WTC11 (cell line): ENCODE measurements around the gene LBHD2. TPM values are rescaled to one million over a fixed set of nuclear protein-coding genes. Genes with fewer than 3 reads are reported as not detected.
"Not testable (repeated sequence)": the region's sequence is repeated elsewhere in the genome, so short reads cannot be mapped to it uniquely, and the experiment has no call there.

Experiments used
- ATAC-seq: fragments of 200-7000 bp; cut with Tn5 transposase; 2 replicates; pipeline ENCODE4 v1.10.0; 2021; ENCODE audit warnings: mild to moderate bottlenecking, moderate library complexity
- CTCF ChIA-PET: fragments of 300-600 bp; sonication (Branson Sonifier 250); formaldehyde crosslinking; loops from one replicate; lab custom pipeline; 2021; ENCODE audit warnings: antibody characterized with exemption; lab: Charles Lee
- POLR2A ChIA-PET: fragments of 350-600 bp; sonication (Branson Sonifier 250); formaldehyde crosslinking; loops from one replicate; lab custom pipeline; 2021; ENCODE audit warnings: antibody characterized with exemption; lab: Charles Lee
- DNase-seq: peaks from one replicate; pipeline ENCODE4 v3.0.0; 2021; ENCODE audit warnings: low spot score
- H3K27ac Mint-ChIP-seq: 2 replicates; pipeline ENCODE4 v1.8.0; 2021; ENCODE audit warnings: mixed read lengths
- H3K27me3 Mint-ChIP-seq: 2 replicates; pipeline ENCODE4 v1.8.0; 2021; ENCODE audit warnings: low read depth, mild to moderate bottlenecking, moderate library complexity, mixed read lengths
- H3K36me3 Mint-ChIP-seq: 2 replicates; pipeline ENCODE4 v1.8.0; 2021; ENCODE audit warnings: mixed read lengths
- H3K4me1 Mint-ChIP-seq: 2 replicates; pipeline ENCODE4 v1.8.0; 2022; ENCODE audit warnings: mixed read lengths
- H3K4me3 Mint-ChIP-seq: 2 replicates; pipeline ENCODE4 v1.8.0; 2021; ENCODE audit warnings: mild to moderate bottlenecking, moderate library complexity, mixed read lengths
- H3K9me3 Mint-ChIP-seq: 2 replicates; pipeline ENCODE4 v1.8.0; 2021; ENCODE audit warnings: mixed read lengths
- ARID4B ChIP-seq: sonication (generic); formaldehyde crosslinking; IDR thresholded peaks from 2 replicates; pipeline ENCODE4 v1.8.0; 2023; ENCODE audit warnings: missing genetic modification reagents, mild to moderate bottlenecking, borderline replicate concordance
- ATF2 ChIP-seq: sonication (generic); formaldehyde crosslinking; IDR thresholded peaks from 2 replicates; pipeline ENCODE4 v1.8.1; 2022; ENCODE audit warnings: low read depth, missing genetic modification reagents, borderline replicate concordance
- E2F4 ChIP-seq: sonication (generic); formaldehyde crosslinking; IDR thresholded peaks from 2 replicates; pipeline ENCODE4 v1.8.1; 2022; ENCODE audit warnings: low read depth, mild to moderate bottlenecking, moderate library complexity, missing genetic modification reagents, borderline replicate concordance
- JUN ChIP-seq: sonication (generic); formaldehyde crosslinking; IDR thresholded peaks from 2 replicates; pipeline ENCODE4 v1.8.0; 2023; ENCODE audit warnings: mild to moderate bottlenecking, missing genetic modification reagents
- MYBL2 ChIP-seq: sonication (generic); formaldehyde crosslinking; IDR thresholded peaks from 2 replicates; pipeline ENCODE4 v1.8.1; 2023; ENCODE audit warnings: mild to moderate bottlenecking, moderate library complexity, missing genetic modification reagents
- NFYB ChIP-seq: sonication (generic); formaldehyde crosslinking; conservative IDR thresholded peaks from 2 replicates; pipeline ENCODE4 v1.8.0; 2022; ENCODE audit warnings: low read depth, missing genetic modification reagents
- NR2C2 ChIP-seq: sonication (generic); formaldehyde crosslinking; IDR thresholded peaks from 2 replicates; pipeline ENCODE4 v1.8.0; 2022; ENCODE audit warnings: mild to moderate bottlenecking, missing genetic modification reagents
- NR3C1 ChIP-seq: sonication (generic); formaldehyde crosslinking; conservative IDR thresholded peaks from 2 replicates; pipeline ENCODE4 v1.8.1; 2023; ENCODE audit warnings: low read depth, mild to moderate bottlenecking, missing genetic modification reagents
- RELA ChIP-seq: sonication (generic); formaldehyde crosslinking; IDR thresholded peaks from 2 replicates; pipeline ENCODE4 v1.8.1; 2022; ENCODE audit warnings: missing genetic modification reagents, mild to moderate bottlenecking, borderline replicate concordance
- RORB ChIP-seq: fragments of 250-450 bp; sonication (Bioruptor Pico); IDR thresholded peaks from 2 replicates; pipeline ENCODE4 v1.9.0; 2021; ENCODE audit warnings: mild to moderate bottlenecking
- SOX15 ChIP-seq: fragments of 250-450 bp; sonication (Bioruptor Pico); IDR thresholded peaks from 2 replicates; pipeline ENCODE4 v1.9.0; 2021; ENCODE audit warnings: mild to moderate bottlenecking
- USF2 ChIP-seq: sonication (generic); formaldehyde crosslinking; IDR thresholded peaks from 2 replicates; pipeline ENCODE4 v1.8.1; 2023; ENCODE audit warnings: mild to moderate bottlenecking, missing genetic modification reagents, moderate library complexity
- ZNF121 ChIP-seq: sonication (generic); formaldehyde crosslinking; IDR thresholded peaks from 2 replicates; pipeline ENCODE4 v1.8.0; 2023; ENCODE audit warnings: missing genetic modification reagents
- ZNF219 ChIP-seq: sonication (generic); formaldehyde crosslinking; IDR thresholded peaks from 2 replicates; pipeline ENCODE4 v1.8.0; 2023; ENCODE audit warnings: missing genetic modification reagents, mild to moderate bottlenecking, borderline replicate concordance
- ZNF232 ChIP-seq: sonication (generic); formaldehyde crosslinking; IDR thresholded peaks from 2 replicates; pipeline ENCODE4 v1.8.0; 2022; ENCODE audit warnings: mild to moderate bottlenecking, missing genetic modification reagents
- ZNF396 ChIP-seq: fragments of 250-450 bp; sonication (Bioruptor Pico); IDR thresholded peaks from 2 replicates; pipeline ENCODE4 v1.8.0; 2021; ENCODE audit warnings: mild to moderate bottlenecking, moderate library complexity, borderline replicate concordance
- total RNA-seq: library from RNA; stranded (reverse); gene quantifications from 3 replicates; pipeline ENCODE4 v1.2.3, GENCODE V29; 2021

LBHD2 gene
- total RNA-seq, 1 experiment from 2014 or later = not detected

GRCh38 chr14:103117499-103117898 lies 33.5 kb downstream of the LBHD2 start:
- H3K36me3 Mint-ChIP-seq, H3K4me3 Mint-ChIP-seq, H3K27me3 Mint-ChIP-seq, H3K9me3 Mint-ChIP-seq, H3K27ac Mint-ChIP-seq, ATAC-seq, POLR2A ChIA-PET, DNase-seq, H3K4me1 Mint-ChIP-seq: not testable (repeated sequence)
- peak; percentile 67; the same call in 1 of the 2 replicates for TF ChIP-seq ZNF121 (CRISPR knock-in tag)
- CTCF ChIA-PET = interaction anchor here (0.7 to 3.1 kb wide), 3 partner anchors 9 to 68 kb away, joined by 5 to 27 read pairs (median 8); no protein-coding TSS in a partner anchor

GRCh38 chr14:103118018-103118662 lies 34.1 kb downstream of the LBHD2 start:
- H3K27ac Mint-ChIP-seq = no peak overlapping the region
- POLR2A ChIA-PET = interaction anchor here (0.6 kb wide), 1 partner anchor 982 kb away, joined by 3 read pairs; no protein-coding TSS in a partner anchor
- no peak for ATAC-seq
- TF ChIP-seq USF2 (CRISPR knock-in tag) (peak; percentile 51; the same call in 1 of the 2 replicates), NR3C1 (CRISPR knock-in tag) (no peak)
- no peak for DNase-seq
- H3K27me3 Mint-ChIP-seq = no peaks in the 10 kb centered on the region; the same call in 1 of the 2 replicates
- no peak overlapping the region for H3K4me3 Mint-ChIP-seq
- CTCF ChIA-PET = interaction anchor here (0.7 to 3.1 kb wide), 4 partner anchors 9 to 272 kb away, joined by 3 to 27 read pairs (median 6); no protein-coding TSS in a partner anchor
- H3K9me3 Mint-ChIP-seq = no peaks in the 10 kb centered on the region
- no peaks in the 10 kb centered on the region for H3K36me3 Mint-ChIP-seq
- H3K4me1 Mint-ChIP-seq = peaks cover 8% of the 10 kb centered on the region

- CTCF ChIA-PET = interaction anchor here (0.7 to 3.1 kb wide), 3 partner anchors 8 to 272 kb away, joined by 3 to 27 read pairs (median 8); no protein-coding TSS in a partner anchor
- no peak overlapping the region for H3K4me3 Mint-ChIP-seq
- H3K36me3 Mint-ChIP-seq = no peaks in the 10 kb centered on the region
- no peak for ATAC-seq
- no peak overlapping the region for H3K27ac Mint-ChIP-seq
- DNase-seq = no peak
- peaks cover 8% of the 10 kb centered on the region for H3K4me1 Mint-ChIP-seq
- no peaks in the 10 kb centered on the region for H3K9me3 Mint-ChIP-seq
- TF ChIP-seq MYBL2 (CRISPR knock-in tag) = no peak
- no peak for TF ChIP-seq ZNF396 (CRISPR knock-in tag)
- no peak for TF ChIP-seq ZNF232 (CRISPR knock-in tag)
- TF ChIP-seq E2F4 (CRISPR knock-in tag) = no peak
- no peak for TF ChIP-seq ZNF219 (CRISPR knock-in tag)
- no peak for TF ChIP-seq RELA (CRISPR knock-in tag)
- no peak for TF ChIP-seq NR2C2
- TF ChIP-seq ATF2 = no peak
- no peak for TF ChIP-seq SOX15 (CRISPR knock-in tag)
- no peak for TF ChIP-seq NFYB (CRISPR knock-in tag)
- TF ChIP-seq JUN (CRISPR knock-in tag) = no peak
- no peak for TF ChIP-seq NR3C1 (CRISPR knock-in tag)
- TF ChIP-seq RORB (CRISPR knock-in tag) = no peak
- TF ChIP-seq ARID4B = no peak
- peaks cover under 1% of the 10 kb centered on the region for H3K27me3 Mint-ChIP-seq
- POLR2A ChIA-PET = interaction anchor here (0.6 kb wide), 1 partner anchor 982 kb away, joined by 3 read pairs; no protein-coding TSS in a partner anchor
Observed at GRCh38 chr14:103118663-103119404, 34.8 kb downstream of the LBHD2 start.

- H3K27ac Mint-ChIP-seq, H3K4me3 Mint-ChIP-seq, ATAC-seq, POLR2A ChIA-PET, H3K27me3 Mint-ChIP-seq, H3K36me3 Mint-ChIP-seq, DNase-seq, H3K9me3 Mint-ChIP-seq: not testable (repeated sequence)
- CTCF ChIA-PET = interaction anchor here (3.1 kb wide), 1 partner anchor 14 kb away, joined by 27 read pairs; no protein-coding TSS in a partner anchor
- H3K4me1 Mint-ChIP-seq = peaks cover 13% of the 10 kb centered on the region
Observed at GRCh38 chr14:103119527-103119926, 35.5 kb downstream of the LBHD2 start.
